Adipocyte (in vitro differentiated cells): ENCODE results near the gene SLC35G6.

Experiments
- DNase-seq: peaks from one replicate; pipeline ENCODE4 v3.0.0-alpha.2; 2015; ENCODE audit warnings: low read depth
- H3K27me3 ChIP-seq: replicated peaks from 2 replicates; pipeline ENCODE4 v1.7.0; 2013; ENCODE audit warnings: mild to moderate bottlenecking, low read length, moderate library complexity; ENCODE audit not compliant: control insufficient read depth, insufficient read depth
- H3K36me3 ChIP-seq: 2 replicates; pipeline ENCODE4 v1.7.0; 2013; ENCODE audit warnings: low read length, mild to moderate bottlenecking, moderate library complexity; ENCODE audit not compliant: control insufficient read depth, insufficient read depth, severe bottlenecking
- H3K4me1 ChIP-seq: 2 replicates; pipeline ENCODE4 v1.7.0; 2013; ENCODE audit warnings: mild to moderate bottlenecking, low read length, moderate library complexity; ENCODE audit not compliant: control insufficient read depth, insufficient read depth
- H3K4me3 ChIP-seq: 2 replicates; pipeline ENCODE4 v1.7.0; 2013; ENCODE audit warnings: mild to moderate bottlenecking, low read length, moderate library complexity
- H3K9ac ChIP-seq: 2 replicates; pipeline ENCODE4 v1.7.0; 2013; ENCODE audit warnings: mild to moderate bottlenecking, low read length, moderate library complexity
- H3K9me3 ChIP-seq: 2 replicates; pipeline ENCODE4 v1.7.0; 2013; ENCODE audit warnings: mild to moderate bottlenecking, low read length, moderate library complexity; ENCODE audit not compliant: control insufficient read depth

Gene SLC35G6

GRCh38 chr17:7512824-7513540 is 31.7 kb downstream of the SLC35G6 start:
- no peak for DNase-seq
- H3K4me3 ChIP-seq = no peak overlapping the region
- H3K4me1 ChIP-seq = peaks cover 13% of the 10 kb centered on the region
- H3K36me3 ChIP-seq = peaks cover 65% of the 10 kb centered on the region
- no peaks in the 10 kb centered on the region for H3K9me3 ChIP-seq
- H3K9ac ChIP-seq = no peak overlapping the region
- no peaks in the 10 kb centered on the region for H3K27me3 ChIP-seq

DNA sequence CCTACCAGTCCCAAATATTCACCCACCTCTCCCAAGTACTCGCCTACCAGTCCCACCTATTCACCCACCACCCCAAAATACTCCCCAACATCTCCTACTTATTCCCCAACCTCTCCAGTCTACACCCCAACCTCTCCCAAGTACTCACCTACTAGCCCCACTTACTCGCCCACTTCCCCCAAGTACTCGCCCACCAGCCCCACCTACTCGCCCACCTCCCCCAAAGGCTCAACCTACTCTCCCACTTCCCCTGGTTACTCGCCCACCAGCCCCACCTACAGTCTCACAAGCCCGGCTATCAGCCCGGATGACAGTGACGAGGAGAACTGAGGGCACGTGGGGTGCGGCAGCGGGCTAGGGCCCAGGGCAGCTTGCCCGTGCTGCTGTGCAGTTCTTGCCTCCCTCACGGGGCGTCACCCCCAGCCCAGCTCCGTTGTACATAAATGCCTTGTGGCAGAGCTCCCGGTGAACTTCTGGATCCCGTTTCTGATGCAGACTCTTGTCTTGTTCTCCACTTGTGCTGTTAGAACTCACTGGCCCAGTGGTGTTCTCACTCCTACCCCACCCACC is 32.7 kb downstream of the SLC35G6 start:
- no peak for DNase-seq
- Histone ChIP-seq H3K4me3 (no peak overlapping the region), H3K4me1 (peaks cover 13% of the 10 kb centered on the region), H3K9me3 (no peaks in the 10 kb centered on the region), H3K36me3 (peaks cover 55% of the 10 kb centered on the region), H3K27me3 (no peaks in the 10 kb centered on the region), H3K9ac (no peak overlapping the region)

DNA sequence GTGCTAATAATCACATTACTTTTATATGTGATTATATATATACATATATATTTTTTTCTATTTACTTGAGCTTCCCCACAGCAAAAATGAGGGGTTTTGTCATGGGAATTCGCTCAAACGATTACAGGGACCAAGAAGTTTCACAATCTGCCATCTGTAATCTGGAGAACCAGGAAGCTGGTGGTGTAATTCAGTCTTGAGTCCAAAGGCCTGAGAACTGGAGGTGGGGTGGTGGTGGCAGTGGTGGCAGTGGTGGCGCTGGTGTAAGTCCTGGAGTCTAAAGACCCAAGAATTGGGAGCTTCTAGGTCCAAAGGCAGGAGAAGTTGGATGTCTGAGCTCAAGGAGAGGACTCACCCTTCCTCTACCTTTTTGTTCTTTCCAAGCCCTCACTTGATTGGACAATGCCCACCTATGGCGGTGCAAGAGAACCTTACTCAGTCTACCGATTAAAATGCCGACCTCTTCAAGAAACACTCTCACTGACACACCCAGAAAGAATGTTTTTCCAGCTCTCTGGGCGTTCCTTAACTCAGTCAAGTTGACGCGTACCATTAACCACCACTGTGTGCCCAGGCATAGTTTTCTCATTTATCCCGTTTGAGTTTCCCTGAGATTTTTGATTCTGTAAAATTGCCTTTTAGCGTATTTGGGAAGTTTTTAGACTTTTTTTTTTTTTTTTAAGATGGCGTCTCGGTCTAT is 34.8 kb downstream of the SLC35G6 start:
- Histone ChIP-seq H3K9ac (no peak overlapping the region), H3K27me3 (no peaks in the 10 kb centered on the region), H3K4me3 (no peak overlapping the region), H3K9me3 (no peaks in the 10 kb centered on the region), H3K4me1 (peaks cover 13% of the 10 kb centered on the region), H3K36me3 (peaks cover 35% of the 10 kb centered on the region)
- no peak for DNase-seq

- no peaks in the 10 kb centered on the region for H3K36me3 ChIP-seq
- H3K9ac ChIP-seq = no peak overlapping the region
- no peak overlapping the region for H3K4me3 ChIP-seq
- H3K4me1 ChIP-seq = no peaks in the 10 kb centered on the region
- peaks cover 4% of the 10 kb centered on the region for H3K9me3 ChIP-seq
- peak; percentile 14 for DNase-seq
- no peaks in the 10 kb centered on the region for H3K27me3 ChIP-seq
These were observed 41.8 kb downstream of the SLC35G6 start for GRCh38 chr17:7523033-7523432.

DNA sequence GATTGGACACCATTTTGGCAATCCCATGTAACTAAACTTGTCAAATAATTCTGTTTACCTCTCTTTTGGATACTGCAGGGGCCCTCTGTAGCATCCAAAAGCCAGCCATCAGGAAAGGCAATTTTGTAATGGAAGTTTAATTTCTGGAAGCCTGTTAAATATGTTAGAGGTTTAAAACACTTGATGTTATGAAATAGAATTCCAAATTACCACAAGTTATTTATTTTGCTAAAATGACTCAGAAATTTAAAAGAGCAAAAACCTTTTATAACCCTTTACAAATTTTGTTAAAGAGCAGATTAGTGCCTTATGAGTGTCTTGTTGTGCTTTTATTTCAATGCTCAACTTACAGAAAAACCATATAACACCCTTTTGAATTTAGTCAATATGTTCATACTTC is 47.6 kb downstream of the SLC35G6 start:
- Histone ChIP-seq H3K9ac (no peak overlapping the region), H3K4me1 (no peaks in the 10 kb centered on the region), H3K9me3 (peaks cover 25% of the 10 kb centered on the region), H3K4me3 (no peak overlapping the region), H3K27me3 (no peaks in the 10 kb centered on the region), H3K36me3 (no peaks in the 10 kb centered on the region)
- no peak for DNase-seq

DNA sequence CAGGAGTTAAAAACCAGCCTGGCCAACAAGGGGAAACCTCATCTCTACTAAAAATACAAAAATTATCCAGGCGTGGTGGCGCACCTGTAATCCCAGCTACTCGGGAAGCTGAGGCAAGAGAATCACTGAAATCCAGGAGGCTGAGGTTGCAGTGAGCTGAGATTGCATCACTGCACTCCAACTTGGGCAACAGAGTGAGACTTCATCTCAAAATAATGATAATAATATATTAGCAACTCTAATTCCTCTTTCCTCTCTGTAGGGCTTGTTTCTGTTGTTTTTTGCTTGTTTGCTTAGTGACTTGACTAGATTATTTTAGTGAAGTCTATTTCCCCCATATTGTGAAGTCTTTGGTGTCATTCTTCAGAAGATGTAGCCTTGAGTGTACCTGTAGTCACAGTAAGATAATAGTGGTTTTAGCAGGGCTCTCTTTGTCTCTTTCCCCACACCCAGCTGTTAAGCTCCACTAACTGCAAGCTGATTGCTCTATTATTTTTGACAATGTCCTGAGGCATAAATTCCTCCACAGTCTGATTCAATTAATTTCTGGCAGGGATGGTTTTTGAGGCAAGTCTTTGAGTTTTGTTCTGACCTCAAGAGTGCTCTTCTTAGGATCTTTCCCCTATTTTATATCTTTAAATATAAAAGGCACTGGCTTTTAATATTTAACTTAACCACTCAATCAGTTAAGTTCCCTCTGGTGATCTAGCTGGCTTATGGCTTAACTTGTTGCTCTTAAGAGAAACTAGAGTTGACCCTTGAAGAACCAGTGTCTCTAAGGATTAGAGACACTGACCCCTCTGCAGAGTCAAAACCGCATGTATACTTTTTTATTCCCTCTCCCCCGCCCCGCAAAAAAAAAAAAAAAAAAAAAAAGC is 49.0 kb downstream of the SLC35G6 start:
- Histone ChIP-seq H3K4me3 (no peak overlapping the region), H3K27me3 (no peaks in the 10 kb centered on the region), H3K9ac (no peak overlapping the region), H3K4me1 (no peaks in the 10 kb centered on the region), H3K36me3 (no peaks in the 10 kb centered on the region), H3K9me3 (peaks cover 25% of the 10 kb centered on the region)
- DNase-seq = no peak
